WTC11 (cell line): Measurements from ENCODE around the gene ADIPOR1.

Experiments
- CBFB ChIP-seq: sonication (generic); formaldehyde crosslinking; IDR thresholded peaks from 2 replicates; pipeline ENCODE4 v1.8.1; 2022; ENCODE audit warnings: mild to moderate bottlenecking, low read depth, missing genetic modification reagents
- NR1H2 ChIP-seq: sonication (generic); formaldehyde crosslinking; IDR thresholded peaks from 2 replicates; pipeline ENCODE4 v1.9.0; 2021; ENCODE audit warnings: mild to moderate bottlenecking, moderate library complexity, missing genetic modification reagents
- ZNF416 ChIP-seq: fragments of 250-450 bp; sonication (Bioruptor Pico); IDR thresholded peaks from 2 replicates; pipeline ENCODE4 v1.9.0; 2021; ENCODE audit warnings: mild to moderate bottlenecking, inconsistent platforms
- TF ChIP-seq, protein P1 (sequence below): fragments of 200-600 bp; IDR thresholded peaks from 2 replicates; pipeline ENCODE4 v1.8.0; 2022; ENCODE audit warnings: antibody characterized with exemption
- TF ChIP-seq, protein P2 (sequence below): sonication (generic); formaldehyde crosslinking; IDR thresholded peaks from 2 replicates; pipeline ENCODE4 v1.8.0; 2022; ENCODE audit warnings: mild to moderate bottlenecking, missing genetic modification reagents

DNA sequence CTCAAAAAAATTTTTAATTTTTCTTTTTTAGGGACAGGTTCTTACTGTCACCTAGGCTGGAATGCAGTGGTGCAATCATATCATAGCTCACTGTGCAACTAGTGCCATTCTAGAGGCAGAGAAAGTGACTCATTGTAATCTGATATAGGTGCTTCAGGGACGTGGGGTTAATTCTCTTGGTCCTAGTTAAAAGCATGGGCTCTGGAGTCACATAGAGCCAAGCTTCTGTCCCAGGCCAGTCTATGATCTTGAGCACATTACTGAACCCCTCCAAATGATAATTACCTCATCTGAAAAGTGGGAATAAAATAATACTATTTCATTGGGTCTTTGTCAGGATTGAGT, 1.1 kb upstream of the ADIPOR1 start:
- TF ChIP-seq, protein P1, sequence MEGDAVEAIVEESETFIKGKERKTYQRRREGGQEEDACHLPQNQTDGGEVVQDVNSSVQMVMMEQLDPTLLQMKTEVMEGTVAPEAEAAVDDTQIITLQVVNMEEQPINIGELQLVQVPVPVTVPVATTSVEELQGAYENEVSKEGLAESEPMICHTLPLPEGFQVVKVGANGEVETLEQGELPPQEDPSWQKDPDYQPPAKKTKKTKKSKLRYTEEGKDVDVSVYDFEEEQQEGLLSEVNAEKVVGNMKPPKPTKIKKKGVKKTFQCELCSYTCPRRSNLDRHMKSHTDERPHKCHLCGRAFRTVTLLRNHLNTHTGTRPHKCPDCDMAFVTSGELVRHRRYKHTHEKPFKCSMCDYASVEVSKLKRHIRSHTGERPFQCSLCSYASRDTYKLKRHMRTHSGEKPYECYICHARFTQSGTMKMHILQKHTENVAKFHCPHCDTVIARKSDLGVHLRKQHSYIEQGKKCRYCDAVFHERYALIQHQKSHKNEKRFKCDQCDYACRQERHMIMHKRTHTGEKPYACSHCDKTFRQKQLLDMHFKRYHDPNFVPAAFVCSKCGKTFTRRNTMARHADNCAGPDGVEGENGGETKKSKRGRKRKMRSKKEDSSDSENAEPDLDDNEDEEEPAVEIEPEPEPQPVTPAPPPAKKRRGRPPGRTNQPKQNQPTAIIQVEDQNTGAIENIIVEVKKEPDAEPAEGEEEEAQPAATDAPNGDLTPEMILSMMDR, result no peak
- TF ChIP-seq, protein P2, sequence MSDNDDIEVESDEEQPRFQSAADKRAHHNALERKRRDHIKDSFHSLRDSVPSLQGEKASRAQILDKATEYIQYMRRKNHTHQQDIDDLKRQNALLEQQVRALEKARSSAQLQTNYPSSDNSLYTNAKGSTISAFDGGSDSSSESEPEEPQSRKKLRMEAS (CRISPR knock-in tag), result no peak
- TF ChIP-seq ZNF416 (CRISPR knock-in tag) (no peak), CBFB (CRISPR knock-in tag) (no peak), NR1H2 (no peak)
